Measurements from ENCODE around the gene OMA1. TPM values are rescaled to one million over a fixed set of nuclear protein-coding genes. Genes with fewer than 3 reads are reported as not detected.
"Not testable (repeated sequence)": the region's sequence is repeated elsewhere in the genome, so short reads cannot be mapped to it uniquely, and the experiment has no call there.

Gene OMA1
- total RNA-seq, 1 donor from 2014 or later, result 9.2 TPM

GRCh38 chr1:58570094-58570493 is 23.6 kb upstream of the OMA1 start:
- H3K4me3 Mint-ChIP-seq (ENCODE audit: unreplicated experiment), result no peak overlapping the region
- TF ChIP-seq, protein P1, sequence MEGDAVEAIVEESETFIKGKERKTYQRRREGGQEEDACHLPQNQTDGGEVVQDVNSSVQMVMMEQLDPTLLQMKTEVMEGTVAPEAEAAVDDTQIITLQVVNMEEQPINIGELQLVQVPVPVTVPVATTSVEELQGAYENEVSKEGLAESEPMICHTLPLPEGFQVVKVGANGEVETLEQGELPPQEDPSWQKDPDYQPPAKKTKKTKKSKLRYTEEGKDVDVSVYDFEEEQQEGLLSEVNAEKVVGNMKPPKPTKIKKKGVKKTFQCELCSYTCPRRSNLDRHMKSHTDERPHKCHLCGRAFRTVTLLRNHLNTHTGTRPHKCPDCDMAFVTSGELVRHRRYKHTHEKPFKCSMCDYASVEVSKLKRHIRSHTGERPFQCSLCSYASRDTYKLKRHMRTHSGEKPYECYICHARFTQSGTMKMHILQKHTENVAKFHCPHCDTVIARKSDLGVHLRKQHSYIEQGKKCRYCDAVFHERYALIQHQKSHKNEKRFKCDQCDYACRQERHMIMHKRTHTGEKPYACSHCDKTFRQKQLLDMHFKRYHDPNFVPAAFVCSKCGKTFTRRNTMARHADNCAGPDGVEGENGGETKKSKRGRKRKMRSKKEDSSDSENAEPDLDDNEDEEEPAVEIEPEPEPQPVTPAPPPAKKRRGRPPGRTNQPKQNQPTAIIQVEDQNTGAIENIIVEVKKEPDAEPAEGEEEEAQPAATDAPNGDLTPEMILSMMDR (IDR thresholded peaks at IDR 0.05), result no peak

DNA sequence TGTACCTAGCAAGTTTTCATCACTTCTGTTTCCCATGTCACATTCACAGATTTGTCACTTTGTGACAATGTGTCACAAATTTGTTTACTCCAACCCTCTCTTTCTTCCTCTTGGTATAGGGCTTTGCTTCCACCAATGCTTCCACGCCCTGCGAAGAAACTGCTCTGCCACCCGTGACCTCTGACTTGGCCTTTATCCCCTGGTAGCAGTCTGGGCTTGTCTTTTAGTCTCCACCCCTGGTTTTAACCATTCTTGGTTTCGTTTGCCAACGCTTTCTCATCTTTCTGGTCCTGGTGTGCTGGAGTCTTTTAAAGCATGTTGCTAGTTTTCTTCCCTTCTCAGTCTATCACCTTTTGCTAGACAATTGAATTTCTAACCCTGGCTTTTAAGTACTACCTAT is 22.4 kb upstream of the OMA1 start:
- H3K27me3 Mint-ChIP-seq (ENCODE audit: unreplicated experiment), result peaks cover 77% of the 10 kb centered on the region
- TF ChIP-seq, protein P1 (IDR thresholded peaks at IDR 0.05), result no peak
- H3K4me3 Mint-ChIP-seq (ENCODE audit: unreplicated experiment), result no peak overlapping the region
- H3K27ac Mint-ChIP-seq (ENCODE audit: unreplicated experiment), result no peak overlapping the region
- no peaks in the 10 kb centered on the region for H3K9me3 Mint-ChIP-seq (ENCODE audit: unreplicated experiment)
- peaks cover 6% of the 10 kb centered on the region for H3K4me1 Mint-ChIP-seq (ENCODE audit: unreplicated experiment)
- no peak for DNase-seq (ENCODE audit: extremely low spot score, unreplicated experiment)
- no peaks in the 10 kb centered on the region for H3K36me3 Mint-ChIP-seq (ENCODE audit: unreplicated experiment)

More at GRCh38 chr1:58570094-58570493, 23.6 kb upstream of the OMA1 start:
- Mint-ChIP-seq H3K27ac (ENCODE audit: unreplicated experiment) (no peak overlapping the region), H3K27me3 (ENCODE audit: unreplicated experiment) (peaks cover 78% of the 10 kb centered on the region), H3K9me3 (ENCODE audit: unreplicated experiment) (no peaks in the 10 kb centered on the region), H3K4me1 (ENCODE audit: unreplicated experiment) (peaks cover 6% of the 10 kb centered on the region), H3K36me3 (ENCODE audit: unreplicated experiment) (no peaks in the 10 kb centered on the region)
- DNase-seq (ENCODE audit: extremely low spot score, unreplicated experiment), result no peak

DNA sequence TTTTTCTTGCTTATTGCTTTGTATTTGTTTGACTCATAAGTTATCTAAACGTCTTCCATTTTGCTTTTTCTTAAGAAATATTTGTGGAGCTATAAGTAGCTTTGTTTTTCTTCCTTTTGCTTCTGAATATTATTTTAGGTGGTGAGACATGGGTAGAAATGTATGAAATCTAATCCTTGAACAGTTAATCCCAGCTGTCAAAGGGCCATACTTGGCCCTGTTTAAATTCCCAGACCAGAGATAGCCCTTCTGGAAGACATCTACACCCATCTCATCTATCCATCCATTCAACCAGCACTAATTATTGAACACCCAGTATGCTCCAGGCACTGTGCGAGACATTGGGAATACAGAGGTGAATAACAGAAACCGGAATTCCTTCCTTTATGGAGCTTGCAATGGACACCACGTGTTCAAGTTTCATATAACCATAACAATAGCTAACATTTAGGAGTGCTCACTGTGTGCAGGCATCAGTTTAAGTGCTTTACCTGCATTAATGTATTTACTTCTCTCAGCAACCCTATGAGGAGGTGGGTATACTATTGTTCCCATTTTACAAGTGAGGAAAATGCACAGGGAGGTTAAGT is 21.8 kb upstream of the OMA1 start:
- Mint-ChIP-seq H3K4me3 (ENCODE audit: unreplicated experiment) (no peak overlapping the region), H3K27ac (ENCODE audit: unreplicated experiment) (no peak overlapping the region)
- no peak for DNase-seq (ENCODE audit: extremely low spot score, unreplicated experiment)

GRCh38 chr1:58566339-58566738 is 19.8 kb upstream of the OMA1 start:
- H3K27me3 Mint-ChIP-seq (ENCODE audit: unreplicated experiment), result peaks cover 74% of the 10 kb centered on the region
- H3K4me1 Mint-ChIP-seq (ENCODE audit: unreplicated experiment), result peaks cover 6% of the 10 kb centered on the region
- TF ChIP-seq, protein P1 (IDR thresholded peaks at IDR 0.05), result no peak
- no peaks in the 10 kb centered on the region for H3K9me3 Mint-ChIP-seq (ENCODE audit: unreplicated experiment)
- H3K27ac Mint-ChIP-seq (ENCODE audit: unreplicated experiment), result no peak overlapping the region
- no peak overlapping the region for H3K4me3 Mint-ChIP-seq (ENCODE audit: unreplicated experiment)
- H3K36me3 Mint-ChIP-seq (ENCODE audit: unreplicated experiment), result no peaks in the 10 kb centered on the region
- DNase-seq (ENCODE audit: extremely low spot score, unreplicated experiment), result no peak

More for the DNA sequence above, 21.8 kb upstream of the OMA1 start:
- TF ChIP-seq, protein P1 (IDR thresholded peaks at IDR 0.05), result no peak
- H3K36me3 Mint-ChIP-seq (ENCODE audit: unreplicated experiment), result no peaks in the 10 kb centered on the region
- H3K9me3 Mint-ChIP-seq (ENCODE audit: unreplicated experiment), result no peaks in the 10 kb centered on the region
- H3K27me3 Mint-ChIP-seq (ENCODE audit: unreplicated experiment), result peaks cover 72% of the 10 kb centered on the region
- H3K4me1 Mint-ChIP-seq (ENCODE audit: unreplicated experiment), result peaks cover 6% of the 10 kb centered on the region

DNA sequence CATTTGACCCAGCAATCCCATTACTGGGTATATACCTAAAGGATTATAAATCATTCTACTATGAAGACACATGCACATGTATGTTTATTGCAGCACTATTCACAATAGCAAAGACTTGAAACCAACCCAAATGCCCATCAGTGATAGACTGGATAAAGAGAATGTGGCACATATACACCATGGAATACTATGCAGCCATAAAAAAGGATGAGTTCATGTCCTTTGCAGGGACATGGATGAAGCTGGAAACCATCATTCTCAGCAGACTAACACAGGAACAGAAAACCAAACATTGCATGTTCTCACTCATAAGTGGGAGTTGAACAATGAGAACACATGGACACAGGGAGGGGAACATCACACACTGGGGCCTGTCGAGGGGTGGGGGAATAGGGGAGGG is 17.2 kb upstream of the OMA1 start:
- not testable (repeated sequence) for H3K36me3 Mint-ChIP-seq (ENCODE audit: unreplicated experiment); H3K9me3 Mint-ChIP-seq (ENCODE audit: unreplicated experiment); DNase-seq (ENCODE audit: extremely low spot score, unreplicated experiment); H3K4me1 Mint-ChIP-seq (ENCODE audit: unreplicated experiment); H3K27ac Mint-ChIP-seq (ENCODE audit: unreplicated experiment); H3K4me3 Mint-ChIP-seq (ENCODE audit: unreplicated experiment)
- H3K27me3 Mint-ChIP-seq (ENCODE audit: unreplicated experiment), result peaks cover 71% of the 10 kb centered on the region

All from osteocyte (in vitro differentiated cells).